Fibroblast of villous mesenchyme (primary cell): ENCODE measurements around the gene ARMS2. TPM values are rescaled to one million over a fixed set of nuclear protein-coding genes. Genes with fewer than 3 reads are reported as not detected.

Experiments
- DNase-seq: peaks from one replicate; pipeline ENCODE4 v3.0.0-alpha.2; 2010; ENCODE audit warnings: low read depth
- H3K4me3 ChIP-seq: 2 replicates; pipeline ENCODE4 v1.5.1; 2011; ENCODE audit warnings: low read depth, mild to moderate bottlenecking, low read length
- total RNA-seq: library from RNA; depleted of rRNA; stranded (reverse); fragments of >200 nt; gene quantifications from 2 replicates; pipeline ENCODE4 v1.2.3, GENCODE V29; 2012
- TF ChIP-seq, protein P1 (sequence below): IDR thresholded peaks from 2 replicates; pipeline ENCODE4 v1.5.1; 2012; ENCODE audit warnings: low read depth, mild to moderate bottlenecking, low read length; ENCODE audit not compliant: insufficient read depth

The ARMS2 gene
- total RNA-seq, 1 donor: not detected

DNA sequence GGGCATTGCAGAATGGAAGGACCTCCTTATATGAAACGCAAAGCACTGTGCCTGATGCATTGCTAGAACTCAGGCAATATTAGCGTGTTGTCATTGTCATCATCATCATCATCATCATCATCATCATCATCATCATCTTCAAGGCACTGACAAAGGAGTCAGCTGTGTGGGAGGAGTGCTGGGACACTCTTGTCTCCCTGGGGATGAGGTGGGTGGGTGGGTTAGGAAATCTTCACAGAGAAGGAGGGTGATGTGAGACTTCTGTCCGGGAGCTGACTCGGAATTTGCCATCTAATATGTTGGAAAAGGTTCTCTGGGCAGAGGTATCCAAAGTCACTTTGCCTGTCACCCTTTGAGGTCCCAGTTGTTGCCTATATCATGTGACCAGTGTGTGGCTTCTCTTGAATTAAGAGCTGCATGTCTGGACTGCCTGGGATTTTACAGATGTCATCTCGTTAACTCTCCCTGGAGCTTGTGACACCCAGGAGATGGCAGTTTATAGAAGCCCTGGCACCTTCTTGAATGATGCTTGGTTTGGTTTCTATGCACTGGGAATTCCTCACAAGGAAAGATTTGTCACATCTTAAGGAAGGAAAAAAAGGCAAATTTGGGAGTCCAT, 14.0 kb downstream of the ARMS2 start:
- TF ChIP-seq, protein P1, sequence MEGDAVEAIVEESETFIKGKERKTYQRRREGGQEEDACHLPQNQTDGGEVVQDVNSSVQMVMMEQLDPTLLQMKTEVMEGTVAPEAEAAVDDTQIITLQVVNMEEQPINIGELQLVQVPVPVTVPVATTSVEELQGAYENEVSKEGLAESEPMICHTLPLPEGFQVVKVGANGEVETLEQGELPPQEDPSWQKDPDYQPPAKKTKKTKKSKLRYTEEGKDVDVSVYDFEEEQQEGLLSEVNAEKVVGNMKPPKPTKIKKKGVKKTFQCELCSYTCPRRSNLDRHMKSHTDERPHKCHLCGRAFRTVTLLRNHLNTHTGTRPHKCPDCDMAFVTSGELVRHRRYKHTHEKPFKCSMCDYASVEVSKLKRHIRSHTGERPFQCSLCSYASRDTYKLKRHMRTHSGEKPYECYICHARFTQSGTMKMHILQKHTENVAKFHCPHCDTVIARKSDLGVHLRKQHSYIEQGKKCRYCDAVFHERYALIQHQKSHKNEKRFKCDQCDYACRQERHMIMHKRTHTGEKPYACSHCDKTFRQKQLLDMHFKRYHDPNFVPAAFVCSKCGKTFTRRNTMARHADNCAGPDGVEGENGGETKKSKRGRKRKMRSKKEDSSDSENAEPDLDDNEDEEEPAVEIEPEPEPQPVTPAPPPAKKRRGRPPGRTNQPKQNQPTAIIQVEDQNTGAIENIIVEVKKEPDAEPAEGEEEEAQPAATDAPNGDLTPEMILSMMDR: no peak
- no peak overlapping the region for H3K4me3 ChIP-seq
- no peak for DNase-seq

DNA sequence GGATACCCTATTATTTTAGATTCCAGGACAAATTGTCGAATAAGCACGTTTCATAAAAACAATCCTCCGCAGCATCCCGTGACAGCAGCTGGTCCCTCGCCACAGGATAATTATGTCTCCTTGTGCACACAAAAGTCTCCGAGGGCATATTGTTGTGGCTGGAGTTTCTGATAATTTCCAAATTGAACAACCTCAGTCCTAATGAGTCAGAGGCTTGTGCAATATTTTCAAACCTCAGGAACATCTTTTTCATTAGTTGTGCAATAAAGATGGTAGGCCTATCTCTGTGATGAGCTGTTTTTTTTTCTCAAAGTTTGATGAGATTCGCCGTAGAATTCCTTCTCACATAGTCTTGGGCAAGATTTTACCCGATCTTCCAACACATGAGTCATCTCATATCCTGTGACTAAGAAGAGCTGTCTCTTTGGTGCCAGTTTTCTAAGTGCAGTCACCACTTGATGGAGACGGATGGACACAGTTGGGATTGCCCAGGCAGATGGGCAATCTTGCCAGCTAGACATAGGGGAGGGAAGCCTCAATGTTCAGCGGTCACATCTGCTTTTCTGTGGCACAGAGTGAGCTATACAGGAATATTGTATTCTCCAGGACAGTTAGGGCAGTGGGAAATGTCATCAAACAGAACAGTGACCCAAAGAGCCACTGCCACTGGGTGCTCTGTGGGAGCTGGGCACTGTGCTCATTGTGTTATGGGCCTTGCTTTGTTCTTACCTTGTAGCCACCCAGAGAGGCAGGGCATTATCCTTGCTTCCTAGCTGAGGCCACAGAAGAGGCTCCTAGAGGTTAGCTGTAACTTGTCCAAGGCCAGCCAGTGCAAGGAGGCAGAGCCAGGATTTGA, 14.7 kb downstream of the ARMS2 start:
- peak; percentile 98 for DNase-seq
- H3K4me3 ChIP-seq: no peak overlapping the region
- TF ChIP-seq, protein P1: no peak

DNA sequence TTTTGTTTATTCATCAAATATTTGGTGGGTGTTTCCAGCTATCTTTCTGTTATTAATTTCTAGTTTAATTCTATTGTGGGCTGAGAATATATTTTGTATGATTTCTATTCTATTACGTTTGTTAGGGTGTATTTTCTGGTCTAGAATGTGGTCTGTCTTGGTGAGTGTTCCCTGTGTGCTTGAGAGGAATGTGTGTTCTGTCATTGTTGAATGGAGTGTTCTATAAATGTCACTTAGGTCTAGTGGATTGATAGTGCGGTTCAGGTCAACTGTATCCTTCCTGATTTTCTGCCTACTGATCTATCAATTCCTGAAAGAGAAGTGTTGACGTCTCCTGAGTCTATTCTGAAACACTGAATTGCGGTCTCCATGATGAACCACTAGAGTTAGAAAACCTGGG, 15.4 kb downstream of the ARMS2 start:
- H3K4me3 ChIP-seq: no peak overlapping the region
- TF ChIP-seq, protein P1: no peak
- DNase-seq: no peak

DNA sequence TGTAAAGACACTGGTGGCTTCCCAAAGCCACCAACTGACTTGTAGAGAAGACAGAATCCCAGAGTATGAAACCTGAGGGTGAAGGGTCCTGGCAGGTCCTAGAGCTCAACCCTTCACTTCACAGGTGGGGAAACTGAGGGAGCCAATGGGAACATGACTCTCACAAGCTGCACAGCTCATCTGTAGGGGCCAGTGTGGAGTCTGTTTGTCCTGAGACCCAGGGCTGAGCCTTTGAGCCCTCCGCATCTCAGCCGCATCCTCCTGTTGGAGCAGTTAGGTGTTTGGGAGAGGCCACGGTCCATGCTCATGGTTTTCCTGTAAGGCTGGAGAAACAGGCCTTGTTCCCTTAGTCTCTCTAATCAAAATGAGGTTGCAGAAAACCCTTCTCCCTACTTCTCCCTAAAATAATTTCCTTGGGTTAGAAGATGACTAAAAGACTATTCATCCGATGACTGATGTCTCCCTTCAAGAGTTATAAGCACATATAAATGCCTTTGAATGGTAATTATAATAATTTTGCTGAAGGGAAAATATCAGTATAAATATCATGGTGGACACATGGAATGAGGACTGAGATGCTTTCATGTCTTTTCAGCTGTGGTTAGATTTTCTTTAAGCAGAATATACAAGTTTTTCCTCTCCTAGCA, 17.2 kb downstream of the ARMS2 start:
- TF ChIP-seq, protein P1: no peak
- DNase-seq: no peak
- no peak overlapping the region for H3K4me3 ChIP-seq

DNA sequence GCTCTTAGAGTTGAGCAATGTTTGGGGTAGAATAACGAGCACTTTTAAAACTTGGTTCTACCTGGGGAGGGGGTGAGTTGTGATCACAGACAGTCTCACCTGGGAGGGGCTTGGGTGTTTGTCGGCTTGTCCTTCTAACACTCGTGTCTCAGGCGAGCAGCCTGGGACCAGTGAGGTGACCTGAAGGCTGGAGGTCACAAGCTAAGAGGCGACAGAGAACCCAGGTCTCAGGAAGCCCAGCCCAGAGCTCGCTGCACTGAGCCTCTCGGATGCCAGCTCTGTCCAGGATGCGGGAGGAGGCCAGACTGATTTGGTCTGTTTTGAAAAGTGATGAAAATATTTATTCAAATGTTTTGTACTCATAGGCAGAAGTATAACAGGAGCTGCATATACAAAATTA, 18.7 kb downstream of the ARMS2 start:
- DNase-seq: no peak

DNA sequence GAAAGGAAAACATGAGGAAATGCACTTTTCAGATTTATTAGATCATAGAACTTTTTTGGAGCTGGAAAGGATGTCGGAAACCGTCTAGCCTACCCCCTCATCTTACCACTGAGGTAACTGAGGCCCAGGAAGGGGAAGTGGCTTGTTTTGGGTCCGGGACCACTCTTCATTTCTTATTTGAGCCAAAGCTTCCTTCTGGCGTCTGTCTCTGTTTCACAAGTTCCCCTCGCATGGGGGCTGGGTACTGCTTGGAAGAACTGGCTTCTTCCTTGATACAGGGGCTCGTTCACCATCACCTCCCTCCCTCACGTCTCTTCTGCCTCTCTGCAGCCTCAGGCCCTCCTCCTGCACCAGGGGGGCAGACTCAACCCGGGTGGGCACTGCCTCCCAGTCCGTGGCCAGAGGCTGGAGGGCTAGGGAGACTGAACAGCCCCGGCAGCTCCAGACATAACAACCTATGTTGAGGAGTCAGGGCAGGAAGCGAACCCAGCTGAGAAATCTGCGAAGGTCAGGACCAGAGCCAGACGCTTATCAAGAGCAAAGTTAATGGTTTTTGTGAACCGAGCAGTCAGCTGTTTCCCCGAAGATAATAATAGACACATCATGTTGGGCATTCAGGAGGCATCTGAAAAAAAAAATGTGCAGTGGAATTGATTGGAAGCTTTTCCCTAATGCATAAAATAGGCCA, 19.8 kb downstream of the ARMS2 start:
- DNase-seq: peak; percentile 78
- TF ChIP-seq, protein P1: no peak
- no peak overlapping the region for H3K4me3 ChIP-seq

More for the DNA sequence above, 18.7 kb downstream of the ARMS2 start:
- H3K4me3 ChIP-seq: no peak overlapping the region
- TF ChIP-seq, protein P1: no peak
